Stimulated activated CD8-positive, alpha-beta memory T cell treated with anti-CD3 and anti-CD28 coated beads, Interleukin-4, amount 100 ng/mL, for 4 hours (primary cell): ENCODE measurements around the gene F9.

Source experiments
- DNase-seq, 2 donors: peaks; one replicate each; pipeline ENCODE4 v3.0.0-alpha.2; 2020; ENCODE audit warnings: low read depth in 2 of 2, low spot score in 1 of 2

F9 gene

GRCh38 chrX:139596068-139596467, 65.5 kb downstream of the F9 start:
- no peak for DNase-seq

- DNase-seq = no peak
Observed at GRCh38 chrX:139600105-139600504, 69.6 kb downstream of the F9 start.
